ENCODE data around the gene HMSD. TPM values are rescaled to one million over a fixed set of nuclear protein-coding genes. Genes with fewer than 3 reads are reported as not detected.

The HMSD gene
- total and polyA plus RNA-seq, 2 of the 13 experiments (the other 11 are each of a cell fraction or from before 2014, with no cell fraction given), result not detected

- TF ChIP-seq, protein P1, sequence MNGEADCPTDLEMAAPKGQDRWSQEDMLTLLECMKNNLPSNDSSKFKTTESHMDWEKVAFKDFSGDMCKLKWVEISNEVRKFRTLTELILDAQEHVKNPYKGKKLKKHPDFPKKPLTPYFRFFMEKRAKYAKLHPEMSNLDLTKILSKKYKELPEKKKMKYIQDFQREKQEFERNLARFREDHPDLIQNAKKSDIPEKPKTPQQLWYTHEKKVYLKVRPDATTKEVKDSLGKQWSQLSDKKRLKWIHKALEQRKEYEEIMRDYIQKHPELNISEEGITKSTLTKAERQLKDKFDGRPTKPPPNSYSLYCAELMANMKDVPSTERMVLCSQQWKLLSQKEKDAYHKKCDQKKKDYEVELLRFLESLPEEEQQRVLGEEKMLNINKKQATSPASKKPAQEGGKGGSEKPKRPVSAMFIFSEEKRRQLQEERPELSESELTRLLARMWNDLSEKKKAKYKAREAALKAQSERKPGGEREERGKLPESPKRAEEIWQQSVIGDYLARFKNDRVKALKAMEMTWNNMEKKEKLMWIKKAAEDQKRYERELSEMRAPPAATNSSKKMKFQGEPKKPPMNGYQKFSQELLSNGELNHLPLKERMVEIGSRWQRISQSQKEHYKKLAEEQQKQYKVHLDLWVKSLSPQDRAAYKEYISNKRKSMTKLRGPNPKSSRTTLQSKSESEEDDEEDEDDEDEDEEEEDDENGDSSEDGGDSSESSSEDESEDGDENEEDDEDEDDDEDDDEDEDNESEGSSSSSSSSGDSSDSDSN (CRISPR knock-in tag; IDR thresholded peaks at IDR 0.05), result peak; percentile 80; the same call in 1 of the 2 replicates
- TF ChIP-seq ZFY (CRISPR knock-in tag; IDR thresholded peaks at IDR 0.05) (peak; percentile 57), POGZ (CRISPR knock-in tag; IDR thresholded peaks at IDR 0.05) (peak; percentile 48; the same call in 1 of the 2 replicates), ZSCAN21 (CRISPR knock-in tag; IDR thresholded peaks at IDR 0.05; ENCODE audit: borderline replicate concordance) (peak; percentile 43; the same call in 1 of the 2 replicates), ZNF660 (CRISPR knock-in tag; IDR thresholded peaks at IDR 0.05; ENCODE audit: borderline replicate concordance, low read depth) (no peak), ZSCAN20 (CRISPR knock-in tag; IDR thresholded peaks at IDR 0.05; ENCODE audit: borderline replicate concordance) (0 out of 2 replicates have a peak, but pooled peaks have one; percentile 65), PHF21A (CRISPR knock-in tag; IDR thresholded peaks at IDR 0.05) (peak; percentile 78; the same call in 1 of the 2 replicates), AGO2 (optimal IDR thresholded peaks at IDR 0.05; ENCODE audit: low read depth, low read length) (peak; percentile 38), SP4 (CRISPR knock-in tag; IDR thresholded peaks at IDR 0.05) (peak; percentile 25; the same call in 1 of the 2 replicates), HNF1A (IDR thresholded peaks at IDR 0.05; ENCODE audit: low read depth) (no peak), HNF1A (CRISPR knock-in tag; IDR thresholded peaks at IDR 0.05; ENCODE audit: borderline replicate concordance) (no peak; the same call in 1 of the 2 replicates), ZNF737 (CRISPR knock-in tag; IDR thresholded peaks at IDR 0.05; ENCODE audit: borderline replicate concordance) (no peak), ZNF296 (CRISPR knock-in tag; conservative IDR thresholded peaks at IDR 0.05) (no peak), EP300 (IDR thresholded peaks at IDR 0.05; ENCODE audit: low read depth in 2 of 2, low read length in 2 of 2) (peak in 1 of 2 experiments; percentile 22; a peak in 1 of 4 replicates), EP300 (CRISPR knock-in tag; IDR thresholded peaks at IDR 0.05; ENCODE audit: borderline replicate concordance) (no peak)
- TF ChIP-seq, protein P2, sequence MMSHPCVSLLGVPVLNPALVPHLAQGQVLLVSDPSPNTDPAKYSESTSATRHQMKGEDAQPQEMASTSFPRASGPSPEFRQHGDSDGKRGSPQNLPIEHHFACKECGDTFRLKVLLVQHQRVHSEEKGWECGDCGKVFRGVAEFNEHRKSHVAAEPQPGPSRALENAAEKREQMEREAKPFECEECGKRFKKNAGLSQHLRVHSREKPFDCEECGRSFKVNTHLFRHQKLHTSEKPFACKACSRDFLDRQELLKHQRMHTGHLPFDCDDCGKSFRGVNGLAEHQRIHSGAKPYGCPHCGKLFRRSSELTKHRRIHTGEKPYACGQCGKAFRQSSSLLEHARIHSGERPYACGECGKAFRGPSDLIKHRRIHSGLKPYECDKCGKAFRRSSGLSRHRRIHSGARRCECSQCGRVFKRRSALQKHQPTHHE (CRISPR knock-in tag; IDR thresholded peaks at IDR 0.05; ENCODE audit: borderline replicate concordance), result no peak
- TF ChIP-seq, protein P3, sequence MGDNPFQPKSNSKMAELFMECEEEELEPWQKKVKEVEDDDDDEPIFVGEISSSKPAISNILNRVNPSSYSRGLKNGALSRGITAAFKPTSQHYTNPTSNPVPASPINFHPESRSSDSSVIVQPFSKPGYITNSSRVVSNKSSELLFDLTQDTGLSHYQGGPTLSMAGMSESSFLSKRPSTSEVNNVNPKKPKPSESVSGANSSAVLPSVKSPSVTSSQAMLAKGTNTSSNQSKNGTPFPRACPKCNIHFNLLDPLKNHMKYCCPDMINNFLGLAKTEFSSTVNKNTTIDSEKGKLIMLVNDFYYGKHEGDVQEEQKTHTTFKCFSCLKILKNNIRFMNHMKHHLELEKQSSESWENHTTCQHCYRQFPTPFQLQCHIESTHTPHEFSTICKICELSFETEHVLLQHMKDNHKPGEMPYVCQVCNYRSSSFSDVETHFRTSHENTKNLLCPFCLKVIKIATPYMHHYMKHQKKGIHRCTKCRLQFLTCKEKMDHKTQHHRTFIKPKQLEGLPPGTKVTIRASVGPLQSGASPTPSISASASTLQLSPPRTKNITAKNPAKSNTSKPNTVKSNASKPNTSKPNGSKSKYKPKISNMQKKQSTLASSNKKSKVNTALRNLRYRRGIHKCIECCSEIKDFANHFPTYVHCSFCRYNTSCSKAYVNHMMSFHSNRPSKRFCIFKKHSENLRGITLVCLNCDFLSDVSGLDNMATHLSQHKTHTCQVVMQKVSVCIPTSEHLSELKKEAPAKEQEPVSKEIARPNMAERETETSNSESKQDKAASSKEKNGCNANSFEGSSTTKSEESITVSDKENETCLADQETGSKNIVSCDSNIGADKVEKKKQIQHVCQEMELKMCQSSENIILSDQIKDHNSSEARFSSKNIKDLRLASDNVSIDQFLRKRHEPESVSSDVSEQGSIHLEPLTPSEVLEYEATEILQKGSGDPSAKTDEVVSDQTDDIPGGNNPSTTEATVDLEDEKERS (CRISPR knock-in tag; IDR thresholded peaks at IDR 0.05), result peak; percentile 65
Measured at GRCh38 chr18:63969942-63970808, 21.1 kb downstream of the HMSD start, which contains the start of gene SERPINB8 (continued).
